Thyroid gland (tissue), 4 donors: ENCODE measurements around the gene KLF3. TPM values are rescaled to one million over a fixed set of nuclear protein-coding genes. Genes with fewer than 3 reads are reported as not detected.
"Not testable (repeated sequence)": the region's sequence is repeated elsewhere in the genome, so short reads cannot be mapped to it uniquely, and the experiment has no call there.

Experiments used
- DNase-seq, 2 donors: peaks; one replicate each; pipeline ENCODE4 v3.0.0-alpha.2; 2019
- H3K27ac ChIP-seq, 3 donors: fragments of 200-600 bp; sonication (generic); 1 replicate in 2 of 3; 2 replicates in 1 of 3; pipeline ENCODE4 v1.5.1; 2016 to 2019; ENCODE audit warnings: mild to moderate bottlenecking in 1 of 3, moderate library complexity in 1 of 3
- H3K27me3 ChIP-seq: fragments of 200-600 bp; sonication (generic); one replicate; pipeline ENCODE4 v1.5.1; 2019
- H3K36me3 ChIP-seq, 2 donors: fragments of 200-600 bp; sonication (generic); one replicate each; pipeline ENCODE4 v1.5.1; 2016 to 2019
- H3K4me1 ChIP-seq, 2 donors: fragments of 200-600 bp; sonication (generic); one replicate each; pipeline ENCODE4 v1.5.1; 2017 to 2019
- H3K4me3 ChIP-seq, 3 donors: fragments of 200-600 bp; sonication (generic); replicated peaks in 1 of 3; 1 replicate in 2 of 3; 2 replicates in 1 of 3; pipeline ENCODE4 v1.5.1; 2016; ENCODE audit warnings: mild to moderate bottlenecking in 1 of 3
- H3K9me3 ChIP-seq: fragments of 200-600 bp; sonication (generic); one replicate; pipeline ENCODE4 v1.5.1; 2017
- CTCF ChIP-seq, 6 experiments: fragments of 200-600 bp in 3 of 6; fragments of 450-650 bp in 3 of 6; sonication (generic) in 3 of 6; IDR thresholded peaks; one replicate each; pipeline ENCODE4 v1.5.1; 2016 to 2019; ENCODE audit warnings: antibody characterized with exemption in 6 of 6, mild to moderate bottlenecking in 2 of 6, inconsistent platforms in 1 of 6, moderate library complexity in 1 of 6
- POLR2A ChIP-seq, 2 donors: fragments of 450-650 bp; IDR thresholded peaks; one replicate each; pipeline ENCODE4 v1.6.1; 2017; ENCODE audit warnings: antibody characterized with exemption in 2 of 2, mild to moderate bottlenecking in 2 of 2, moderate library complexity in 1 of 2
- WGBS, 2 donors: methylation state at CpG; one replicate each; pipeline ENCODE4 v1.1.5; 2017; 5-methylcytosine and 5-hydroxymethylcytosine counted together
- intact Hi-C: fragments of 100-400 bp; cut with DNase I; formaldehyde crosslinking; loops from one replicate; pipeline ENCODE4 v1.15.1; 2023
- total RNA-seq, 4 donors: library from RNA; depleted of rRNA; stranded (reverse); fragments of >200 nt; gene quantifications; one replicate each; pipeline ENCODE4 v1.2.3, GENCODE V29; 2016

Gene KLF3
- total RNA-seq, 4 donors from 2014 or later, result 60.4 to 71.2 (median 64.8) TPM

DNA sequence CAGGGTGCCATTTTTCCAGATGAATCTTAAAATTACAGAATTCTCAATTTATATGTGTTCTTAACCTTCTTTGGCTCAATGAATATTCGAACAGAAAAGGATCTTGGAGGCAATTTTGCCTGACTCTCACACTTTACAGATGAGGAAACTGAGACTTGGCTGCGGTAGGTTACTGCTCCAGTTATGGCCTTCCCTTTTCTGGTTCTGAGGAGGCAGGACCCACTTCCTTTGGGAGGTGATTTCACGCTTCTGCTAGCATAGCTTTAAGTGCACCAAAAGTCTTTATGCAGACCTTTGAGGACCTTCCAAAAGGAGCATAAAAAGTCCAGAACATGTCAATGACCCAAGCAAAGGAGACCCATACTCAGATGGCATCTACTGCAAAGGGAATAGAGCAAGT, 44.7 kb upstream of the KLF3 start:
- TF ChIP-seq CTCF (IDR thresholded peaks at IDR 0.05), result no peak
- intact Hi-C loops, result no loop called here
- H3K27ac ChIP-seq, result no peak overlapping the region
- H3K4me1 ChIP-seq, result peaks cover 6 to 12% of the 10 kb centered on the region in 2 donors
- H3K27me3 ChIP-seq, result no peaks in the 10 kb centered on the region
- WGBS, 2 donors, result 91 to 94% methylated on average over 3 of the region's 3 CpGs
- H3K4me3 ChIP-seq, result no peak overlapping the region
- no peaks in the 10 kb centered on the region for H3K9me3 ChIP-seq
- DNase-seq, result no peak
- no peaks in the 10 kb centered on the region for H3K36me3 ChIP-seq

DNA sequence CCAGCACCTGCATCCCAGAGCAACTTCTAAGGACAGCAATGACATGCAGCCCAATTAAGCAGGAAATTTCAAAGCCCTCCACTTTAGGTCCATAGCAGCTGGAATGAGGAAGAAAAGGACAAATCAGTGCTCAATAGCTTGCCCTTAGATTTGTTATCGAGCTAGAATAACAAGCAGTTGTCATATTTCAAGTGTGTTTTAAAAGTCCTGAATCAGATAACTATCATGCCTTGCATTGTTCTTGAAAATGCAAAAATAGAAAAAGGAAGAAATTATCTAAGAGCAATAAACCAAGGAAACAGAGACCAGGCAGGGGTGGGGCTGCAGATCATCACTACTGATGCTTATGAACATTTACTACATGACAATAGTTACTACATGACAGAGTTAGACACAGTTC, 43.9 kb upstream of the KLF3 start:
- WGBS, 2 donors, result 68 to 82% methylated on average over 1 of the region's 1 CpG
- Histone ChIP-seq H3K27me3 (no peaks in the 10 kb centered on the region), H3K4me3 (no peak overlapping the region), H3K4me1 (peaks cover 6 to 8% of the 10 kb centered on the region in 2 donors), H3K9me3 (no peaks in the 10 kb centered on the region), H3K36me3 (no peaks in the 10 kb centered on the region), H3K27ac (no peak overlapping the region)
- DNase-seq, result no peak
- no peak for TF ChIP-seq CTCF (IDR thresholded peaks at IDR 0.05)
- no peak for TF ChIP-seq POLR2A (IDR thresholded peaks at IDR 0.05)
- intact Hi-C loops, result no loop called here

GRCh38 chr4:38620527-38621027, 43.4 kb upstream of the KLF3 start:
- Histone ChIP-seq H3K27me3 (no peaks in the 10 kb centered on the region), H3K4me1 (peaks cover 6 to 8% of the 10 kb centered on the region in 2 donors), H3K36me3 (no peaks in the 10 kb centered on the region), H3K9me3 (no peaks in the 10 kb centered on the region), H3K27ac (no peak overlapping the region), H3K4me3 (no peak overlapping the region)
- 89 to 91% methylated on average over 2 of the region's 2 CpGs for WGBS, 2 donors
- intact Hi-C loops, result no loop called here
- DNase-seq, result no peak
- no peak for TF ChIP-seq POLR2A (IDR thresholded peaks at IDR 0.05)
- no peak for TF ChIP-seq CTCF (IDR thresholded peaks at IDR 0.05)

- Histone ChIP-seq H3K27ac (no peak overlapping the region), H3K27me3 (no peaks in the 10 kb centered on the region), H3K4me1 (peaks cover 6 to 8% of the 10 kb centered on the region in 2 donors), H3K4me3 (no peak overlapping the region), H3K9me3 (no peaks in the 10 kb centered on the region), H3K36me3 (no peaks in the 10 kb centered on the region)
- no peak for DNase-seq
- WGBS, 2 donors, result 87 to 93% methylated on average over 9 of the region's 9 CpGs
- intact Hi-C loops, result no loop called here
- no peak for TF ChIP-seq POLR2A (IDR thresholded peaks at IDR 0.05)
- no peak for TF ChIP-seq CTCF (IDR thresholded peaks at IDR 0.05)
Observed at GRCh38 chr4:38621028-38621684, 42.8 kb upstream of the KLF3 start.

DNA sequence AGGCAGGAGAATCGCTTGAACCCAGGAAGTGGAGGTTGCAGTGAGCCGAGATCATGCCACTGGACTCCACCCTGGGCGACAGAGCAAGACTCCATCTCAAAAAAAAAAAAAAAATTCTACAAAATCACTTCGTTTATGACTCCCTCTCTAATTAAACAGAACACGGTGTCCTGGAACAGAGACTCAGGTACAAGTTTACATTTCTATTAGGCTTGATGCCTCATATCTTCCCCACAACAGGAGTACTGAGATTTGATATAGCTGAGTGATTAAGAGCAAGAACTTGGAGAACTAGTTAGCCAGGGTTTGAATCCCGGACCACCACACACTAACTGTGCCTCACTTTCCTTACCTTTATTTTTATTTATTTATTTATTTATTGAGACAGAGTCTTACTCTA, 42.2 kb upstream of the KLF3 start:
- Histone ChIP-seq H3K27ac (no peak overlapping the region), H3K36me3 (no peaks in the 10 kb centered on the region), H3K27me3 (no peaks in the 10 kb centered on the region), H3K4me3 (no peak overlapping the region), H3K4me1 (peaks cover 6 to 8% of the 10 kb centered on the region in 2 donors), H3K9me3 (no peaks in the 10 kb centered on the region)
- 95 to 96% methylated on average over 6 of the region's 6 CpGs for WGBS, 2 donors
- DNase-seq, result no peak
- TF ChIP-seq CTCF (IDR thresholded peaks at IDR 0.05) (no peak), POLR2A (IDR thresholded peaks at IDR 0.05) (no peak)
- intact Hi-C loops, result no loop called here

GRCh38 chr4:38622340-38622739, 41.7 kb upstream of the KLF3 start:
- H3K4me3 ChIP-seq, H3K36me3 ChIP-seq, H3K9me3 ChIP-seq, DNase-seq, H3K4me1 ChIP-seq, H3K27me3 ChIP-seq, H3K27ac ChIP-seq, intact Hi-C loops: not testable (repeated sequence)
- 89 to 95% methylated on average over 2 of the region's 2 CpGs for WGBS, 2 donors
